Measurements from ENCODE around the gene CLASP2.

GRCh38 chr3:33722191-33722590 lies 4.1 kb upstream of the CLASP2 start:
- TF ChIP-seq CTCF (IDR thresholded peaks at IDR 0.05) = no peak
- TF ChIP-seq POLR2A (IDR thresholded peaks at IDR 0.05) = no peak

Measured in thyroid gland (tissue), 4 donors.